A549 treated with CpdA at 1 μM for 4 hours (cell line): ENCODE measurements around the gene ACOT13. TPM values are rescaled to one million over a fixed set of nuclear protein-coding genes. Genes with fewer than 3 reads are reported as not detected.

ENCODE experiments used
- total RNA-seq: library from RNA; stranded (reverse); fragments of 200-300 nt; extraction: Qiagen RNA extraction; gene quantifications from 5 replicates; pipeline ENCODE4 v1.2.3, GENCODE V29; 2022; ENCODE audit warnings: low read depth

ACOT13 gene
- 17.1 to 32.8 TPM (median 27.9 TPM) in 5 replicates for total RNA-seq

DNA sequence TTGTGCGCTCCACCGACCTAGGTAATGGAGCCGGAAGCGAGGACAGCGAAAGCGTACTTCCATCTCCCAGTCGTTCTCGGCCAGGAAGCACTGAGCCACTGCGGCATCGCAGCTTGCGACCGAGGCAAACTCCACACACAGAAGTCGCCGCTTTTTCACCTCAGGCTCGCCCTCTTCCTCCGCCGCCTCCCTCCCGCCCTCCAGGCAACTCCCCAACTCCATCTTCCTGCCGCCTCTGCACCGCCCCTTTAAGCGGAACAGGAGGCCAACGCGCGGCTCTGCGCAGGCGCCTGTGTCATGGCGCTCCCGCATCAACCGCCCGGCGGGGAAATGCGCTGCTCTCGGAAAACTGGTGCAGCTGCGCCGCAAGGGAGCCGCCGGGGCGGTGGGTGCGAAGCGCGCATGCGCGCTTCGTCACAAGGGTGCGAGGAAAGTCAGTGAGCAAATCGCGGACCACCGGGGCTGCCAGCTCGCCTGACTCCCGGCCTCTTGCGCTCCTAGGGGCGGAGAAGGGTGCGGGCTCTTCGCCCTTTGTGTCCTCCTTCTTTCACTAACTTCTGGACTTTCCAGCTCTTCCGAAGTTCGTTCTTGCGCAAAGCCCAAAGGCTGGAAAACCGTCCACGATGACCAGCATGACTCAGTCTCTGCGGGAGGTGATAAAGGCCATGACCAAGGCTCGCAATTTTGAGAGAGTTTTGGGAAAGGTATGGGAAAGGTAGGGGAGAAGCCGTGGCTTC lies at the start of gene ACOT13, which contains the start of gene TDP2:
ACOT13 (plus strand) TSS at position 437 of the 737 bp plus-strand sequence; CDS start at position 624, 187 bp downstream.
TDP2 (minus strand) TSS at position 259 of the 737 bp plus-strand sequence; CDS start at position 222, 37 bp downstream.

DNA sequence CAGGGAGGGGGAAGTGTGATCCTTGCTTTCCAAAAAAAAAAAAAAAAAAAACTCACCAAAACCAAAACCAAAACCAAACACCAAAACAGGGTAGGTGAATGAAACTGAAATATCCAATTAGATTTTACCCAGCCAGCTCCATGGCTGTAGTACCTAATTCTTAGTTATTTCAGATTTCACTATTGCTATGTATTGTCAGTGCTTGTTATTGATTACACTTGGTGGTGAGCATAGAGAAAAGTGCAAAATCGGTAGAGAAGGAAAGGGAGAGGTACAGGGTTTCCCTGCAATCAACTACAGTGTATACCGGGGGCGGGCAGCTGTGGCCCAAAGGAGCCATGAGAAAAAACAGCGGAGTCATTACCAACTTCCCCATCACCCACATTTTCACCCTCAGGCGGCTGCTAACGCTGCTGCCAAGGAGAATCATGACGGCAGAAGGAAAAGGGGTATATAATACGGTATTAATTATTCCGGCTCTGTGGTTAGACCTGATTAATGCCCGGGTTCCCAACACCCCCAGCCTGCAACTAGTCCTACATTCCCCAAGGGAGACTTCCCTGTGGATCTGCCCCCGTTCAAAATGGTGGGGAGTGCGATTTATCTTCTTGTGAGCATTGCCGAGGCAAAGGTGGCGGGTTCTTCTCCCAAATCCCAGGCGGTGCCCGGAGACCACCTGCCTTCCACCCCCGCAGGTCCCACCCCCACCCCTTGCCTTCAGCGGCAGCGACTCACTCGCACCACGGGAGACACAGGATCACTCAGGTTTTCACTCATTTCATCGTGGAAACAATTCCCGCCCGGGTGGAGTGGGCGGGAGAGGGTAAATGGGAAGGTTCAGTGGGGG lies 52.5 kb downstream of the ACOT13 start, which contains the start of gene C6orf62:
C6orf62 (minus strand) TSS at position 30 of the 847 bp plus-strand sequence. CDS start 486 bp downstream, outside the sequence.

Other genes with a start within 250 kb of the ACOT13 start
- gene GPLD1, start 177.5 kb upstream of the ACOT13 start, total RNA-seq, result 0.66 to 1.2 TPM (median 1.1 TPM) in 5 replicates
- gene ALDH5A1, start 172.1 kb upstream of the ACOT13 start, total RNA-seq, result 6.8 to 8.3 TPM (median 7.6 TPM) in 5 replicates
- gene KIAA0319, start 20.9 kb upstream of the ACOT13 start, total RNA-seq, result 2.5 to 3.0 TPM (median 3.0 TPM) in 5 replicates
- gene TDP2, start 178 bp upstream of the ACOT13 start, total RNA-seq, result 40.8 to 47.7 TPM (median 44.5 TPM) in 5 replicates
- 51.2 to 63.3 TPM (median 54.1 TPM) in 5 replicates for gene C6orf62, start 52.1 kb downstream of the ACOT13 start, total RNA-seq
- 53.2 to 62.5 TPM (median 54.6 TPM) in 5 replicates for gene GMNN, start 107.9 kb downstream of the ACOT13 start, total RNA-seq
- gene ARMH2, start 131.8 kb downstream of the ACOT13 start, total RNA-seq, result not detected in 5 replicates